ENCODE data around the gene C15orf39.
A peak's percentile ranks its signal among the peaks of the same experiment; 100 is the strongest.
"Not testable (repeated sequence)": the region's sequence is repeated elsewhere in the genome, so short reads cannot be mapped to it uniquely, and the experiment has no call there.

Gene C15orf39

DNA sequence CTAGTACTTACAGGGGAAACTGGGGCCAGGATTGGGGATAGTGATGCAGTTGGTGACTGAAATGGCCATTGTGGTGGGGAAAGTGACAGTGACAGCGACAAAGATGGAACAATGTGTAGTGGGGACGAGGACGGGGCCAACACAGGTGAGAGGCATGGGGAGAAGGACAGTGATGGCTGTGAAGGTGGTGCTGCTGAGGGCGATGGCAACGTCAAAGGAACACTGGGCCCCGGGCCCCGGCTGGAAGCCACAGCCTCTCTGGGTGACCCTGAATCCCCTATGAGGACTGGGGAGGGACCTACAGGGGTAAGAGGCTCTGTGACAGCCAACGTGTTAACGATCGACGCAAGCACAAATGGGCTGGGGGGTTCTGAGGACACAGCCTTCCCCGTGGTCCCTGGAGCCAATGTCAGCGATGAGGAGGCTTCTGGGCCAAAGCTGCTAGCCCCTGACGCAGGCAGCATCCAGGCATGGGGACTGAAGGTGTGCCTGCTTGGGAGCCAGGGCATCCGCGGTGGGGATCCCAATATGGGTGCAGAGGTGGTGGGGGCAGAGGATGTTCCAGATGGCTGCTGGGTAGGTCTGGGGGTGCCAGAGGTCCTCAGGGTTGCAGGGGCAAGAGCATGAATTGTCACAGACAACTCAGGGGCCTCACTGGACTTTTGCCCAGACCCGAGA, 31.3 kb downstream of the C15orf39 start:
- DNase-seq = no peak

DNA sequence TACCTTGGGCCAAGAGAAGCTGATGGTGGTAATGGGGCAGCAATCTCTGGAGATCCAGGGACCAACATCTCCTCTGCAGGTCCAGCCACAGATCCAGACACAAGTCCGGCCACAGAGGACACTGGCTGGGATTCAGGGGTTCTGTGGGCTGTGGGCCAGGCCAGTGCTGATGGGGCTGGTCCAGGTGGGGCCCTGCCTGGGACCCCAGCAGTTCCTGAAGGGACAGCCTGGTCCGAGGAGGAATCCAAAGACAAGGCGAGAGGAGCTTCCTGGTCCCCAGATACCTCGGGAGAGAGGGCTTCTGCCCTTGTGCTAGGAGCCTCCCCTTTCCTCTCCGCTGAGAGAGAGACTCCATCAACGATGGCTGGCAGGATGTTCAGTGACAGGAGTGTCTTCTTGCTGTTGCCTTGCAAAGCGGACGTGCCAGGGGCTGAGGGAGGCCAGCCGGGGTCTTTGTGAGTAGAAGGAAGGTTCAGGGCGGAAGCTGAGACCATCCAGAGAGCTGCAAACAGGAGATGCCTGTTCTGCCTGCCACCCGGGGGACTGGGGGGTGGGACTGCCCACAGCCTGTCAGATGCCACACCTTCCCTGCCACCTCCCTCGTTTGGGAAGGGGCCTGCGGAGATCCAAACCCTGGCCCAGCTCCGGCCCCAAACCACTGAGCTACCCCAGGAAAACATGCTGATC, 32.0 kb downstream of the C15orf39 start:
- DNase-seq = no peak

DNA sequence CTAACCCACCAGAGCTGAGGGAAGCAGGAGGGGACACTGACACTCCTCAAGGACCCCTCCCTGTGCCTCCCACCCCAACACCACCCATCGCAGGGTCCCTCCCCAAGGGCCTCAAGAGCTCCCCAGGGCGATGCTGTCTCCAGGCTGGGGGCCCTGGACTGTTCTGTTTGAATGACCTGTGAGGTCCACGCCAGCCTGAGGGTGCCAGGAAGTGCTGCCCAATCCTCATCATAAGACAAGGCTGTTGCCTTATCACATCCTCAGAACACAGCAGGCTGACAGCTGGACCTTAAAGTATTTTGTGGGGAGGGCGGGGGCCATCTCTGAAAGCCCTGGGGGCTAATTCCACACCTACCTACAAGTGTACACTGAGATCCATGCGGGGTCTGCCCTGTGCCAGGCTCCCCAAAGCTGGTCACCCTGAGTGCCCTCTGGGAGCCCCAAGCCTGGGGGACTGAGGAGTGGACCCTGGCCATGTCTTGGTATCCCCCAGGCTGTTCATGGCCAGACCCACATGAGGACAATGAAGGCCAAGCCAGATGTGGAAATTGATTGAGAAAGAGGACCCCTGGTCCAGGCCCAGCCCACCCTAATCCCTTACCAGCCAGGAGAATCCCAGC, 32.6 kb downstream of the C15orf39 start:
- no peak for DNase-seq

DNA sequence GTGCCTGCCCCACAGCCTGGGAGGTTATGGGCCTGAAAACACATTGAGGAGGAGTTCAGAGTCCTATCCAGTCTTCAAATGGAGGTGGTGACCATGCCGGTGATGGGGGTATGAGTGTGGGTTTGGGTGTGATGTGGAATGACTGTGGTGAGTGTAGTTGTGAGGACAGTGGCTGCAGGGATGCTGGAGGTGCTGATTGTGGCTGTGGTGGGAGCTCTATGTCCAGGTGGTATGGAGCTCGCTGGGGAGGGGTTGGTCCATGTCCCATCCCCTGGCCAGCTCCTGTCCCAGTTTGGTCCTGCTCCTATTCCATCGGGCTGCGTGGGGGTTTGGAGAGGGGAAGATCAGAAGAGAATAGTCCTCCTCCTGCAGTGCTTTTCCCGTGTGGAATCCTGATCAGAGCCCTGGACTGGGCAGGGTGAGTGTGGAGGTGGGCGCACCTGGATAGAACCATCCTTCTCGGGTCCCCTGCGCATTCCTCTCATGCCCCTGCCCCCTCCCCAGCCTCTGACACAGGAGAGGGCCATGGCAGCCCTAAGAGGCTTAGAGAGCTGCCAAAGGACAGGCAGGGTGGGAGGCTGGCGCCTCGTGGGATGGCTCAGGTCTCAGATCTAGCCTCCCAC, 33.5 kb downstream of the C15orf39 start:
- DNase-seq = no peak

DNA sequence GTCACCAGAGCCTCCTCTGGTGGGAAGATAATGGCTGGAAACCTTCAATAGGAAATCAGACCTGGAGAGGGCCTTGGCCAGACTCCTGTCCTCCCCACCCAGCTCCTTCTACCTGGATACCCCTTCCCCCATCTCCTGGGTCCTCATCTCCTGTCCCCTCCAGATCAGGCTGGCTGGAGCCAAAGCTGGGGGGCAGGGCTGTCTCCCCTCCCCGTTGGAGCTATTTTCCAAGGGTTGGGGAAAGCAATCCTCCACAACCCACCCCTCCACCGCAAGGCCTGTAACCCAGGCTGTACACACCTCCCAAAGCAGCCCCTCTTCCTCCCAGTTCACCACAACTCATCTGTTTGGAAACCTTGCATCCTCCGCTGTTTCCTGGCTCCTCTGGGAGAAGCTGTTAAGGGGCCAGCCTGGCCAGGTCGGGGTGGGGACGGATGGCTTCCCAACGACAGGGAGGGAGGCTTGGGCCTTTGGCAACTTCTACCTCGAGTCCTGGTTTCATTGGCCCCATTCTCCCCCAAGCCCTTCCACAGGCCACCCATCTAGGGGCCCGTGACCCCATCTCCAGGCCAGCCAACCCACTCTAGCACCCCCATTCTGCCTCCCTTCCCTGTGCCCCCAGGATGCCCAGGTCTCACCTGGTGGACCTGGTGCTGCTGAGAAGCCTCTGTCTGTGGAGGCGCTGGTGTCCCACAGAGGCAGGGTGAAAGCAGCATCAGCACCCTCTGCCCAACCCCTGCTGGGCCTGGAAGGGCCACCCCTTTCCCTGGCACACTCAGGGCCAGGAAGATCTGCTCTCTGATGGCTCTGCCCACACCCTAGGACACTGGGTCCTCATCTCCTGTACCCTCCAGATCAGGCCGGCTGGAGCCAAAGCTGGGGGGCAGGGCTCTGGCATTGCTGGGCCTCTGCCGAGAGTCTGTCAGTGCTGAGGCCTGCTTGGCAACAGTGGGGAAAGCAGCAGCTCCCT, 34.4 kb downstream of the C15orf39 start:
- DNase-seq = no peak

DNA sequence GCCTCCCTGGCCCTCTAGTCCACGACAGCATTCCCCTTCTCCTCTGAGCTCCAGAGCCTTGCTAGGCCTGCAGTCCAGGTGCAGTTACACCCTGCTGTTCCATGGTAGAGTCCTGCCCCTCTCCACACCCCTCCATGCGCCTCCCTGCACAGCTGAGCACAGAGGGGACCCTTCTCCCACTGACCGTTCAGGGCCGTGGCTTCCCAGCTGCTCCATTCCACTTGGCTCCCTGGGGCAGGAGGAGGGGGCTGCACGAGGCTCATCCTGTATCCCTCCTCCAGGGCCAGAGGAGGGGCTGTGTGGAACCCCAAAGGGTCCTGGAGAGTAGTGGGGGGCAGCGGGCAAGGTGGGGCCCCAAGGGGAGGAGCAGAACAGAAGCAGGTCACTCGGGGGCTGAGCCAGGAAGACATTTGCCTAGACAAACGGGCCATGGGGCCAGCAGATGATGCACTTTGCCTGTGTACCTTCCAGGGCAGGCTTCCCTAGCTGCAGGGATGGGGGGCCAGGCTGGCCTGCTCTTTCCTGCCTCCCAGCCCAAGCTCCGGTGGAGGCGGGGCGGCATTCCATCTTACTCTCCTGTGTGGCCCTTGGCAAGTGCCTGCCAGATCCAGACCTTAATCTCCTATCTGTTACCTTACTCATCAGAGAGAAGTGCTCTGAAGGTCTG, 35.8 kb downstream of the C15orf39 start:
- DNase-seq = no peak

DNA sequence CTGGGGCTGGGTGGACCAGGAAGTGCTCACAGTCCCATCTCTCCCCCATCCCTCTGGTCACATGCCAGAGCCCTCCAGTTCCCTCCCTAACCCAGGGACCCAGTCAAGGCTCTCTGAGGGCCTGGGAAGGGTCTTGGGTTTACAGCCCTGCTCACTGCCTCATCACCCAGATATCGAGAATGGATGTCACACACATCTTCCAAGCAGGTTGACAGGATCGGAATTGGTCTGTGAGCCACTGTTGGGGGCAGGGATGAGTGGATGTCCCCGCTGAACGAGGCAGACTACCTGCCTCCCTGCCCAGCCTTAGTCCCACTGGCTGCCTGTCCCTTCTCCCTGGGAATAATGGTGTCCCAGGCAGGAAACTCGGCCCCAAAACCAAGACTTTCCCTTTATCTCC, 36.5 kb downstream of the C15orf39 start:
- DNase-seq = no peak

DNA sequence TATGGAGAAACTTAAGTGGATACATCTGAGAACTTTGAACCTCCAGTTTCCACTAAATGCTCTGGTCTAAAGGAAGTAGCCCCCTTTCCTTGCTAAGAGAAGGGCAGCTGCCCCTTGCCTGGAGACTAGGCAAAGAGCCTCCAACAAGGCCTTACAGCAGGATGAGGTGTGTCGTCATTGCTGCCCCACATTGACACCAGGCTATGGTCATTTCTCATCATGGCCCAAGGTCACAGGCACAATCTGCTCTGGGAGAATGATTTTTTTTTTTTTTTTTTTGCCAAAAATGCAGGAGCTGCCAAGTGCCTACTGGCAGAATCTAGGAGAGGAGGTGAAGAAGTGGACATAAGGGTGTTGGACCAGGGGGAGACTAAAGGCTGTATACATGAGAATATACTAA, 44.1 kb downstream of the C15orf39 start:
- not testable (repeated sequence) for DNase-seq

DNA sequence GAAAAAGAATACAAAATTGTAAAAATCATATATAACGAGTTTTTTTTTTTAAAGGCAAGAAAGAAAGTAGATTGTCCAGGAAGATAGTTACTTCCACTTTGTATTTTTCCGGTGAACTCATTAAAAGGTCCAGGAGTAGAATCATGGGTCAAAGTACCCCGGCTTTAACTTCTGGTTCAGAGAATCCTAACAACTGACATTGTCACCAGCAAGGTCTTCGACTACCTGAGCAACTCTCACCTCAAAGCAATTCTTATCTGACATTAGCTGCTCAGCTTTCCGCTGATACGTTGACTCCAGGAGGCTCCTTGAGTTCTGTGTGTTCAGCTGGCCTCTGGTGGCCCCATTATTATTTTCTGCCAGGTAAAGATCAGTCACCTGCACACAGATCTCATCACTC, 47.3 kb downstream of the C15orf39 start:
- DNase-seq = peak in 2 of 3 experiments; percentile 60 to 87

DNA sequence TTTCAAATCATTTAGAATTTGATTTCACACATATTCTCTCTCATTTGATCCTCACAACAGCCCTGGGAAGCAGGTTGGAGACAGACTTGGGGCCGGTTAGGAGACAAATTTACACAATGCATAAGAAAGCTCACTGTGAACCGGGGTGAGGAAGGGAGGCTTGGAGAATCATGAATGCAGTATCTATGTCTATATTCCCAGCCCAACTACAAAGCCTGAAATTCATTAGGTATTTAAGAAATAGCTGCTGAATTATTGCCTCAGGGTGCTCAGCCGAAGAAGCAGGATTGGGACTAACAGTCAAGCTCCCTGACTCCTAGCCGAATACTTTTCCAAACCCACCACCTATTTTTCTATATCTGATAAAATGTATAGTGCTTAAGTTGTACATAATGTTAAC, 48.0 kb downstream of the C15orf39 start:
- DNase-seq = peak in 1 of 3 experiments; percentile 44

DNA sequence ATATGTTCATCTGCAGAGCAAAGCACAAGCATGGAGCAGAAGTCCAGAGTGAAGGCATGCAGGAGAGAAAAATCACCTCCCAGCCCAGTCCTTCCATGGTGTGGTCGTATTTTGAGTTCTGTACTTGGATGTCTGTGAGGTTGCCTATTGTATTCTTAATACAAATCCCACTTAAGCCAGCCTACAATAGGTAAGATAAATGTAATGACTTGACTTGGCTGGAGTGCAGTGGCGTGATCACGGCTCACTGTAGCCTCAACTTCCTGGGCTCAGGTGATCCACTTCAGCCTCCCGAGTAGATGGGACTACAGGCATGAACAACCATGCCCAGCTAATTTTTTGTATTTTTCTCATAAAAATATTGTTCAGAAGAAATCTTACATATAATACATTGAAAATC, 49.7 kb downstream of the C15orf39 start:
- DNase-seq = not testable (repeated sequence)

DNA sequence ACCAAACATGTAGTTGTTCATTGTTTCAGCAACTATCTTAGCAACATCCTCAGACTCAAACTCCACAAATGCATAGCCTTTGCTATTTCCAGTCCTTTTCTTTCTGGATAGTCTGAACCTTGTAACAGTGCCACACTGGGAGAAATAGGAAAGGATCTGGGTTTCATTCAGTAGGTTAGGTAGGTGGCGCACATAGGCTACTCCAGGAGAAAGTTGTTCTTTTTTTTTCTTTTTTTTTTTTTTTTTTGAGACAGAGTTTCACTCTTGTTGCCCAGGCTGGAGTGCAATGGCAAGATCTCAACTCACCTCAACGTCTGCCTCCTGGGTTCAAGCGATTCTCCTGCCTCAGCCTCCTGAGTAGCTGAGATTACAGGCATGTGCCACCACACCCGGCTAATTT, 50.6 kb downstream of the C15orf39 start:
- not testable (repeated sequence) for DNase-seq

DNA sequence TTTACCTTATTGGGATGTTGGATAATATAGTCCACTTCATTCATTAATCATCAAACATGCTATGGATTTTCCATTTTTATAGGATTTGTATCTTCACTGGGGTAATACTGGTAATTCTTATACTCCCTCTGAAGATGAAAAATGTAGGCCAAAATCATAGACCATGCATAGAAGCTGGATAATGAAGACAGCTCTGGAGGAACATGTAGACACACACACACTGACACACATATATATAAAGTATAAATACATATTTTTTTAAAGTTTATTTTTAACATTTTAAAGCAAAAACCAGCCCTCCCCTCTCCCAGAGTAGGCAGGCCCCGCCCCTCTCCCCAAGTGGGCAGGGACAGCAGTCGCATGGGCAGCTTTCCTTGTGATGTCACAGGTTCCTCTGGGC, 56.4 kb downstream of the C15orf39 start, which contains the start of gene GOLGA6C:
TSS of gene GOLGA6C (plus strand) at position 301 of the 400 bp plus-strand sequence. CDS start 265 bp downstream, outside the sequence.
- not testable (repeated sequence) for DNase-seq

DNA sequence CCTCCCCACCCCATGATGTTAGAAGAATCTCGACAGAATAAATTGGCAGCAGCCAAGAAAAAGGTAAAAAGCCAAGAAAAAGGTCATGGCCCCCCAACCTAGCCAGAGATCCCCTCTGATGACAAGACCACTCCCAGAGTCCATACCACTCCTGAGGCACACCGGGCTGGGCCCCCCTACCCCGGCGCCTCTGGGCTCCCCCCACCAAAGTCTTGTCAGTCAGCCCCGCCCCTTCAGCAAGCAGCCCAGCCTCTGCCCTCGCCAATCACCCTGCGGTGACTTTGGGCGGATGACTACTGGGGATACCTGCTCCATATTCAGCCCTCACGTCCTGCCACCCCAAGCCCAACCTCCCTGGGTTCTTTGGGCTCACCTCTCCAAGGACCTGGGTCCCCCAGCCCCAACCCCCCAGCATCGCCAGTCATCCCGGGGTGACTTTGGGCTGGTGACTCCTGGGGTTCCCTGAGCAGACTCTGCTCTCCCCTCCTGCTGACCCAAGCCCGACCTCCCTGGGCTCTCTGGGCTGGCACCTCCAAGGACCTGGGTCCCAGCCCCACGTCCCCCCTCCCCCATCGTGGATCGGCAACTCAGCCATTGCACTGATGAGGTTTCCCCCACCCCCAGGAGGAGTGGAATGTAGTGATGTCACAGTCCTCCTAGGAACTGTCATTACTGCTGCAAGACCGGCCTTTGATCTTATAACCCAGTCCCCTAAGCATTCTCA, 57.1 kb downstream of the C15orf39 start:
- not testable (repeated sequence) for DNase-seq

DNA sequence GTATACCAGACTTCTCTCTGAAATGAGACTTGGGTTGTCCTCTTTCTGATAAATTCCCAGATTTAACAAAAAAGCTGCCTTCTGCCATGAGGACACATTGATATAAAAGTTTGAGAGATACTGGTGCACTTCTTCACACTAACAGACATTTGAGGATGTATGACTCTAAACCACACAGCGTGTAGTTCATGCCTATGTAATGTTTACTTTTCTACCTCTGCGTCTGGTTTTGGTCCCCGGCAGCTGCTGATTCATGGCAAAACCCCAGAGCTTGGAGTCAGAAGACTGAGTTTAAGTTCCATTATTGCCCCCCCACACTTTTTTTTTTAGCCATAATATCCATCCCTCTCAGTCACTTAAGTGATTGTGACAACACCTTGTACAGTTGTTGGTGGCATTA, 58.2 kb downstream of the C15orf39 start:
- DNase-seq = not testable (repeated sequence)

Data from NCI-H1417 (cell line).